GM19328 (cell line): ENCODE results near the gene CDKL4.
"Not testable (repeated sequence)": the region's sequence is repeated elsewhere in the genome, so short reads cannot be mapped to it uniquely, and the experiment has no call there.

Experiments
- ATAC-seq: cut with Tn5 transposase; IDR thresholded peaks from one replicate; pipeline ENCODE4 v1.9.1; 2021; ENCODE audit warnings: mild to moderate bottlenecking, moderate library complexity; ENCODE audit not compliant: unreplicated experiment

CDKL4 gene

DNA sequence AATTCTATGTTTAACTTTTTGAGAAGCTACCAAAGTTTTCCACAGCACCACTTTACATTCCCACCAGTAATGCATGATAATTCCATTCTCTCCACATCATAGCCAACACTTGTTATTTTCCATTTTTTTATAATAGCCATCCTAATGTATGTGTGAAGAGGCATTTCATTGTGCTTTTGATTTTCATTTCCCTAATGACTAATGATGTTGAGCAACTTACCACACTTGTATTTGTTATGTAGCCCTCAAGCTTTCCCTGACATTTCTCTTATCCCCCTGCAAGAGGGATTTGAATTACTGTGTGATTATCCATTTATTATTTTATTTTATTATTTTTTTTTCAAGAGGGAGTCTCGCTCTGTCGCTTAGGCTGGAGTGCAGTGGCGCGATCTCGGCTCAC is 99.4 kb downstream of the CDKL4 start:
- ATAC-seq = no peak

DNA sequence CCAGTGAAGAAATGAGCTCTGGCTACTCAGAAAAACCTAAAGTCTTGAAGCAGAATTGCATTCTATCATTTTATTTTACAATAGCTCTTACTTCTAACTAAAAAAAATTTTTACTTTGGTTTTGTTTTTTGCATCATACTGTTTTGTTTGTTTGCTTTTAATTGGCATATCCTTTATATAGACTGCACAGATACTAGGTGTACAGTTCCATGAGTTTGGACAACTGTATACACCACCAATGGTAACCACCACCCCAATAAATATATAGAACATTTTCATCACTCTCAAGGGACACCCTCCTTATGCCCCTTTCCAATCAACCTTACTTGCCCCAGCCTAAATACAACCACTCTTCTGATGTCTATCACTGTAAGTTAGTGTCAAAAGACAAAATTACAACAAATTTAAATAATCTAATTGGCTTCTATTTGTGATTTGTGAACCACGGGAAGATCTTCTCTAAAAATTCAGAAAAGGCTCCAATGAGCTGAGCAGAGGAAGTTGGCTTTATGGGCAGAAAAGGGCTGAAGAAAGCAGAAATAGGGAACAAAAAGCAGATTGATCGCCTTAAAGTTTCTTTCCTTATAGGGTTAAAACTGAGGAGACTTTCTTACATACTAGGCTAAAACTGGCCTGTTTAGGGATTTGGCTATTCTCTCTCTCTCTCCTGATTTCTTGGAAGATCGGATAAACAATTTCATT is 100.7 kb downstream of the CDKL4 start:
- no peak for ATAC-seq

DNA sequence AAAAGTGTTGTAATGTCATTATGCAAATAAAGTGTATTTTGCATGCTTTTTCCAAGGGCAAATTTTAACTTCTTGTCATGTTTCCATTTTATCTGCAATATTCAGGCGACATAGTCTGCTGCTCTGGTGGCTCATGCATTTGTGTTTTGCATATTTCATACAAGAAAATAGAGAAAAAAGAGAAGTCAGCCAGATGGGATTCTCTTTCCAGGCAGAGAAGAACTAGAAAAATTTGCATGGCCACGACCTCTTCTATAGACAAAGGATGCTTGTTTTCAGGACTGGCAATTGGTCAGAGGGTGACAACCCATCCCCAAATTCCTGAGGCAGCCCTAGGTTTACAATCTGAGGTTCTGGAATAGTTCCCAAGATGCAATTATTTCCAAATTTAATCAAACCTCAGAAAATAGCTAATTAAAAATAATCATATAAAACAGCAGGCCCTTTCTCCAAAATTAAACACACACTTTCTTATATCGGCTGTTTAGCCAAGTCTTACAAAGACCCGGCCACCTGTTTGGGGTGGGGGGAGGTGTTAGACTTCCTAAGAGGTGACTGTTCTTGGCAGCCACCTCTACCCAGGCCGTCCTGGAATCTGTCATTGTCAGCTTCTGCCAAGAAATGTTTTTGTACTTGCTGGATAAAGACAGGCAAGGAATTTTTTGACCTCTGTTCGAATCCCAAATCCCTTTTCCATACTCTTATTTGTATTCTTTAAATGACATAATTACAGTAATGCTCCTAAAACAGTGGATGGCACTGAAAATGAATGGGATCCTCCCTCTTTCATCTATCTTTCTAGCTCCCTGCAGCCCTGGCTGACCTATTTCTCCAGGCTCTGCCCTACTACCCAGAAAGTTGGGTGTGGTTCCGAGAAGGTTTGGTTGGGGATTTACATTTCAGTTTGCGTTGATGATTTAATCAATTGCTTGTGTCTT is 102.2 kb downstream of the CDKL4 start:
- no peak for ATAC-seq

GRCh38 chr2:39140948-39141333 is 102.8 kb downstream of the CDKL4 start:
- ATAC-seq = not testable (repeated sequence)

GRCh38 chr2:39140322-39140847 is 103.4 kb downstream of the CDKL4 start:
- no peak for ATAC-seq

DNA sequence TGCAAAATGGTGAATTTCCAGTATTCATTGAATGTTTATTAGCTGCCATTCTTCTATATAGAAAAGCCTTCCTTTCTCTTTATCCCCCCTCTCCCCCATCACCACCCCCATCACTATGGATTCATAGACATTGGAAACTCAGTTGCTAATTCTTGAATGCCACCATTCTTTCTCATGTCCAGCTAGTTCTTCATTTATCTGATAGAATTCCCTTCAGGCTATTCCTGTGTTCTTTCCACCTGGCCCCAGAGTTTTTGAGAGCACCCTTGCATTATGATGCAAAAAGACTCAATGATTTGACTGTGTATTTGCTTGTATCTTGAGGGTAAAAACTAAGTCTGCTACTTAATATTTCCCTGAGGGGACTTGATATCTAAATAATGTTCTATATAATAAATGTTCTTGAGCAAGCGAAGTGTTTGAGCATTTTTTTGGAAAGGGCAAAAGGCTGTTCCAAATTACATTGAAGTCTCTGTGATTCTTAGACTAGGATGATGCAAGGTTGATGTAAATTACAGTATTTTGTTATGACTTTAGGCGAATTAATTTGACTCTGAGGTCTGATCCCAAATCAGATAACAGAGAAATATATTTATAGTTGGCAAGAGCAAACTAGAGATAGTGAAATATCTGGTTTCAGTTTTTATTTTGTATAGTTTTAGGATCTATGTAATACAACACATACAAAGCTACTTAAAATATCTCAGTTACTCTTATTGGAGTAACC is 104.1 kb downstream of the CDKL4 start:
- no peak for ATAC-seq

DNA sequence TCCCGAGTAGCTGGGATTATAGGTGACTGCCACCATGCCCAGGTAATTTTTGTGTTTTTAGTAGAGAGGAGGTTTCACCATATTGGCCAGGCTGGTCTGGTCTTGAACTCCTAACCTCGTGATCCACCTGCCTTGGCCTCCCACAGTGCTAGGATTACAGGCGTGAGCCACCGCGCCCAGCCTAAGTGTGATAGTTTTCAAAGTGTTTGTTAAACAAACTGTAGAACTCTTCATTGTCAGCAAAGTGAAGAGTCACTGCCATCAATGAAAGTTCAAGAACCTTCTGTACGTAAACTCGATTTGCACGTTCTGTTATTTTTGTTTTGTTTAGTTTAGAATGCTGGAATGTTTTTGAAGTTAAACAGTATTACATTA is 104.9 kb downstream of the CDKL4 start:
- ATAC-seq = no peak

GRCh38 chr2:39138187-39138836 is 105.5 kb downstream of the CDKL4 start:
- ATAC-seq = not testable (repeated sequence)

DNA sequence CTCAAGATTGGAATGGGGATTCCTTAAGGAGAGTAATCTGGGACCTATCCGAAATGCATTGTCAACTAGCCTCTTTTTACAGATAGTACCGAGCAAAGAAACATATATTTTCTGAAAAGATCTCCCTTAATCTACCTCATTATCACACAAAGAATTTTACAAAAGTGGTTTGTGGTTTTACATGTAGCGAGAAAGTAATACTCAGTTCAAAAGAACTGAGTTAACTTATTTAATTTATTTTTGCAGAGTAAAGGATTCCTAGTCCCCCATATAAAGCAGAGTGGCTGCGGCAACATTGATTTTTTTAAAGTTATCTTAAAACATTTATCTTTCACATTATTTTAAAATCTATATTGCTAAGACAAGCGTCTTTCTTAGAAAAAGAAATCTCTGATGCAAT is 107.0 kb downstream of the CDKL4 start:
- ATAC-seq = no peak

GRCh38 chr2:39135690-39136259 is 108.0 kb downstream of the CDKL4 start:
- ATAC-seq = no peak

- no peak for ATAC-seq
Observed at GRCh38 chr2:39133215-39133851, 110.4 kb downstream of the CDKL4 start.

DNA sequence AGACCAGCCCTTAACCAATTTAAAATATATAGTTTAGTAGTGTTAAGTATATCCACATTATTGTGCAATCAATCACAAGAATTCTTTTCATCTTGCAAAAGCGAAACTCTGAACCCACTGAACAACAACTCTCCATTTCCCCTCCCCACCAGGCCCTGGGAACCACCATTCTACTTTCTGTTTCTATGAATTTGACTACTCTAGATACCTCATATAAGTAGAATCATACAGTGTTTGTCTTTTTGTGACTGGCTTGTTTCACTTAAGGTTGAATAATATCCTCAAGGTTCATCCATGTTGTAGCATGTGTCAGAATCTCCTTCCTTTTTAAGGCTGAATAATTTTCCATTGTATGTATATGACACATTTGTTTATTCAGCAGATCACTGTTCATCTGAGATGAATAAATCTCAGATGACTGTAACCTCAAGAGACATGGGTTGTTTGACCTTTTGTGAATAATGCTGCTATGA is 114.8 kb downstream of the CDKL4 start:
- ATAC-seq = peak; percentile 36

- ATAC-seq = peak; percentile 35
Observed at GRCh38 chr2:39127973-39128372, 115.8 kb downstream of the CDKL4 start.
